Hepatocyte (in vitro differentiated cells): ENCODE results near the gene MSI2. TPM values are rescaled to one million over a fixed set of nuclear protein-coding genes. Genes with fewer than 3 reads are reported as not detected.

Experiments
- DNase-seq: peaks from one replicate; pipeline ENCODE4 v3.0.0-alpha.2; 2016; ENCODE audit warnings: low spot score
- H2AFZ ChIP-seq: fragments of 200-600 bp; sonication (generic); 2 replicates; pipeline ENCODE4 v1.6.0; 2016; ENCODE audit warnings: antibody characterized with exemption, mild to moderate bottlenecking
- H3K27ac ChIP-seq: fragments of 200-600 bp; sonication (generic); 2 replicates; pipeline ENCODE4 v1.5.1; 2016; ENCODE audit warnings: mild to moderate bottlenecking
- H3K27me3 ChIP-seq: fragments of 200-600 bp; sonication (generic); 2 replicates; pipeline ENCODE4 v1.6.1; 2016
- H3K36me3 ChIP-seq: fragments of 200-600 bp; sonication (generic); replicated peaks from 2 replicates; pipeline ENCODE4 v1.5.1; 2016; ENCODE audit warnings: low read depth; ENCODE audit not compliant: insufficient read depth
- H3K4me1 ChIP-seq: fragments of 200-600 bp; sonication (generic); 2 replicates; pipeline ENCODE4 v1.5.1; 2016; ENCODE audit warnings: mild to moderate bottlenecking, moderate library complexity; ENCODE audit not compliant: insufficient read depth
- H3K4me2 ChIP-seq: fragments of 200-600 bp; sonication (generic); 2 replicates; pipeline ENCODE4 v1.6.0; 2016
- H3K4me3 ChIP-seq: fragments of 200-600 bp; sonication (generic); 2 replicates; pipeline ENCODE4 v1.5.1; 2016; ENCODE audit warnings: mild to moderate bottlenecking
- H3K79me2 ChIP-seq: fragments of 200-600 bp; sonication (generic); 2 replicates; pipeline ENCODE4 v1.6.0; 2017; ENCODE audit warnings: mild to moderate bottlenecking
- H3K9me2 ChIP-seq: fragments of 200-600 bp; sonication (generic); replicated peaks from 2 replicates; pipeline ENCODE4 v1.6.0; 2017; ENCODE audit warnings: mild to moderate bottlenecking; ENCODE audit not compliant: insufficient read depth
- H3K9me3 ChIP-seq: fragments of 200-600 bp; sonication (generic); 2 replicates; pipeline ENCODE4 v1.5.1; 2016; ENCODE audit warnings: low read depth, mild to moderate bottlenecking
- H4K20me1 ChIP-seq: fragments of 200-600 bp; sonication (generic); 2 replicates; pipeline ENCODE4 v1.6.0; 2016; ENCODE audit warnings: mild to moderate bottlenecking; ENCODE audit not compliant: insufficient read depth, poor library complexity, severe bottlenecking
- CTCF ChIP-seq: fragments of 200-600 bp; sonication (generic); IDR thresholded peaks from 2 replicates; pipeline ENCODE4 v1.5.1; 2016; ENCODE audit warnings: antibody characterized with exemption, mild to moderate bottlenecking; ENCODE audit not compliant: poor library complexity
- EZH2 ChIP-seq: fragments of 200-600 bp; sonication (generic); IDR thresholded peaks from 2 replicates; pipeline ENCODE4 v1.6.1; 2016; ENCODE audit warnings: antibody characterized with exemption, mild to moderate bottlenecking, borderline replicate concordance
- EZH2phosphoT487 ChIP-seq: fragments of 200-600 bp; sonication (generic); IDR thresholded peaks from one replicate; pipeline ENCODE4 v1.6.1; 2018; ENCODE audit warnings: antibody characterized with exemption, mild to moderate bottlenecking, low read depth, moderate library complexity; ENCODE audit not compliant: unreplicated experiment, severe bottlenecking
- WGBS: methylation state at CpG from one replicate; pipeline ENCODE4 v1.1.6; 2016; ENCODE audit warnings: low lambda C conversion rate; ENCODE audit errors: missing lambda C conversion rate; 5-methylcytosine and 5-hydroxymethylcytosine counted together
- polyA plus RNA-seq: library from polyadenylated mRNA; unstranded; fragments of >200 nt; fragmentation: Nextera tagmentation; extraction: Ambion mirVana; gene quantifications from 2 replicates; pipeline ENCODE4 v1.2.1, GENCODE V29; 2016
- total RNA-seq: library from RNA; depleted of rRNA; stranded (reverse); fragments of >200 nt; gene quantifications from 2 replicates; pipeline ENCODE4 v1.2.3, GENCODE V29; 2014

Gene MSI2
- total and polyA plus RNA-seq, 2 experiments from 2014 or later: 16.1 to 60.6 TPM

- Histone ChIP-seq H3K4me3 (no peak overlapping the region), H4K20me1 (peaks cover 7% of the 10 kb centered on the region), H2AFZ (no peak overlapping the region), H3K9me2 (no peaks in the 10 kb centered on the region), H3K4me2 (no peak overlapping the region), H3K36me3 (no peaks in the 10 kb centered on the region), H3K27ac (no peak overlapping the region), H3K4me1 (peaks cover 7% of the 10 kb centered on the region), H3K27me3 (no peaks in the 10 kb centered on the region), H3K79me2 (peaks cover 69% of the 10 kb centered on the region), H3K9me3 (no peaks in the 10 kb centered on the region)
- TF ChIP-seq EZH2phosphoT487 (no peak), CTCF (no peak), EZH2 (no peak)
- 90% methylated on average over 13 of the region's 13 CpGs for WGBS
- DNase-seq: no peak
Measured at GRCh38 chr17:57338257-57338914, 82.1 kb downstream of the MSI2 start.

- Histone ChIP-seq H3K4me1 (peaks cover 7% of the 10 kb centered on the region), H3K9me2 (no peaks in the 10 kb centered on the region), H3K4me2 (no peak overlapping the region), H2AFZ (no peak overlapping the region), H3K27me3 (no peaks in the 10 kb centered on the region), H3K79me2 (peaks cover 64% of the 10 kb centered on the region), H3K9me3 (no peaks in the 10 kb centered on the region), H4K20me1 (peaks cover 7% of the 10 kb centered on the region), H3K4me3 (no peak overlapping the region), H3K36me3 (no peaks in the 10 kb centered on the region), H3K27ac (no peak overlapping the region)
- 90% methylated on average over 8 of the region's 8 CpGs for WGBS
- TF ChIP-seq EZH2: no peak
- no peak for DNase-seq
Measured at GRCh38 chr17:57340160-57340981, 84.0 kb downstream of the MSI2 start.

- no peak overlapping the region for H3K4me2 ChIP-seq
- 83% methylated on average over 9 of the region's 9 CpGs for WGBS
Measured at GRCh38 chr17:57341611-57342540, 85.6 kb downstream of the MSI2 start.

More at GRCh38 chr17:57341611-57342540, 85.6 kb downstream of the MSI2 start:
- no peaks in the 10 kb centered on the region for H3K9me2 ChIP-seq
- no peaks in the 10 kb centered on the region for H3K36me3 ChIP-seq
- no peaks in the 10 kb centered on the region for H3K27me3 ChIP-seq
- H3K4me3 ChIP-seq: no peak overlapping the region
- no peak overlapping the region for H2AFZ ChIP-seq
- no peak for DNase-seq
- no peak overlapping the region for H3K27ac ChIP-seq
- no peak for TF ChIP-seq EZH2
- no peak for TF ChIP-seq EZH2phosphoT487
- no peak for TF ChIP-seq CTCF
- peaks cover 7% of the 10 kb centered on the region for H4K20me1 ChIP-seq
- peaks cover 64% of the 10 kb centered on the region for H3K79me2 ChIP-seq
- H3K9me3 ChIP-seq: no peaks in the 10 kb centered on the region
- peaks cover 7% of the 10 kb centered on the region for H3K4me1 ChIP-seq
